HFF-Myc (cell line): ENCODE measurements around the gene SLC44A1.

Source experiments
- DNase-seq: peaks from one replicate; pipeline ENCODE4 v3.0.0-alpha.2; 2011; ENCODE audit warnings: low read depth; ENCODE audit errors: extremely low read depth
- H3K4me3 ChIP-seq: replicated peaks from 2 replicates; pipeline ENCODE4 v1.5.1; 2011; ENCODE audit warnings: low read depth, mild to moderate bottlenecking, control low read depth, low read length
- CTCF ChIP-seq: IDR thresholded peaks from 2 replicates; pipeline ENCODE4 v1.5.1; 2012; ENCODE audit warnings: mild to moderate bottlenecking, low read depth, low read length, control low read depth; ENCODE audit errors: missing control alignments

The SLC44A1 gene

DNA sequence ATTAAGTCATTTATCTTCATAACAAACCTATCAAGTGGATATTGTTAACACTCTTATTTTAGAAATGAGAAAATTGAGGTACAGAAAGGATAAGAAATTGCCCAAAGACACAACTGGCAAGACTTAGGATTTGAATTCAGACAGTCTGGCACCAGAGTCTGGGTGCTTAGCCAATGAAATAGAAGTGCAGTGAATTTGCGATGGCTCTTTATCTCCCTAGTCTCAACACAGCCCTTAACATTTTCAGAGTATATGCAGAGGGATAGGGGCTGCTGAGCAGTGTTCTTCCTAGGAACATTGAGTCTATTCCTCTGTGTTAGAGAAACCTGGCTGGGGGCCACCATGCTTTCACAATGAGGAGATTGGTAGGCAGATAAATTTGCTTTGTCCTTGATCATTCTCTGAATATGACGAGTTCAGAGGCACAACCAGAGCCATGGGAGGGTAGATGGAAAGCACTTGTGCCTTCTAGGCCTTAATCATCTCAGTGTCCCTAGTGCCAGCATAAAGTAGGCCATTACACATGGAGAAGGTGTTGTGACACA, 197.2 kb downstream of the SLC44A1 start:
- TF ChIP-seq CTCF = no peak
- no peak overlapping the region for H3K4me3 ChIP-seq
- DNase-seq = no peak

GRCh38 chr9:105443121-105443520, 198.7 kb downstream of the SLC44A1 start:
- DNase-seq = no peak
- TF ChIP-seq CTCF = no peak
- H3K4me3 ChIP-seq = no peak overlapping the region

- TF ChIP-seq CTCF = no peak
- no peak for DNase-seq
- no peak overlapping the region for H3K4me3 ChIP-seq
Measured at GRCh38 chr9:105444130-105444529, 199.7 kb downstream of the SLC44A1 start.

- no peak for DNase-seq
- no peak overlapping the region for H3K4me3 ChIP-seq
- no peak for TF ChIP-seq CTCF
Measured at GRCh38 chr9:105445203-105445881, 200.9 kb downstream of the SLC44A1 start.

- peak overlapping the region; percentile 73 for H3K4me3 ChIP-seq
- no peak for DNase-seq
- TF ChIP-seq CTCF = no peak
Measured at GRCh38 chr9:105447386-105447813, 202.9 kb downstream of the SLC44A1 start.

- DNase-seq = peak; percentile 64
- no peak for TF ChIP-seq CTCF
- peak within 1 kb of the TSS; percentile 73 for H3K4me3 ChIP-seq
Measured at GRCh38 chr9:105447814-105448812, 203.7 kb downstream of the SLC44A1 start, which contains the start of gene FSD1L. FSD1L (plus strand) TSS chr9:105448034; CDS start chr9:105448221, 187 bp downstream.
